IPS-20b (cell line): Measurements from ENCODE around the gene MPC2.

Source experiments
- H3K27ac ChIP-seq: one replicate; pipeline ENCODE4 v1.5.1; 2013; ENCODE audit warnings: low read length
- H3K27me3 ChIP-seq: 2 replicates; pipeline ENCODE4 v1.6.1; 2013; ENCODE audit warnings: mild to moderate bottlenecking, low read length, inconsistent platforms; ENCODE audit not compliant: insufficient read depth
- H3K36me3 ChIP-seq: 2 replicates; pipeline ENCODE4 v1.6.1; 2013; ENCODE audit warnings: low read depth, mild to moderate bottlenecking, inconsistent platforms, low read length, moderate library complexity; ENCODE audit not compliant: insufficient read depth
- H3K4me1 ChIP-seq: 2 replicates; pipeline ENCODE4 v1.6.1; 2013; ENCODE audit warnings: mild to moderate bottlenecking, control low read depth, inconsistent platforms, low read length, moderate library complexity; ENCODE audit not compliant: insufficient read depth
- H3K4me3 ChIP-seq: 2 replicates; pipeline ENCODE4 v1.5.1; 2013; ENCODE audit warnings: mild to moderate bottlenecking, low read length, inconsistent platforms
- H3K9ac ChIP-seq: 2 replicates; pipeline ENCODE4 v1.6.1; 2013; ENCODE audit warnings: low read depth, mild to moderate bottlenecking, inconsistent platforms, low read length, moderate library complexity
- H3K9me3 ChIP-seq: 2 replicates; pipeline ENCODE4 v1.6.1; 2013; ENCODE audit warnings: mild to moderate bottlenecking, low read depth, low read length, inconsistent platforms; ENCODE audit not compliant: insufficient read depth

The MPC2 gene

GRCh38 chr1:167936930-167937708 is at the start of gene MPC2:
MPC2 (minus strand) TSS chr1:167937072; CDS start chr1:167935841, 1,231 bp downstream.
- Histone ChIP-seq H3K9ac (peak within 1 kb of the TSS; percentile 100), H3K4me1 (peaks cover 13% of the 10 kb centered on the region; the same call in 1 of the 2 replicates), H3K36me3 (no peaks in the 10 kb centered on the region), H3K9me3 (no peaks in the 10 kb centered on the region), H3K27me3 (no peaks in the 10 kb centered on the region), H3K27ac (peak within 1 kb of the TSS; percentile 97), H3K4me3 (peak within 1 kb of the TSS; percentile 95)

- H3K9ac ChIP-seq = no peak overlapping the region
- no peak overlapping the region for H3K27ac ChIP-seq
- H3K9me3 ChIP-seq = no peaks in the 10 kb centered on the region
- H3K4me1 ChIP-seq = no peaks in the 10 kb centered on the region
- H3K27me3 ChIP-seq = no peaks in the 10 kb centered on the region
- H3K4me3 ChIP-seq = no peak overlapping the region
- H3K36me3 ChIP-seq = no peaks in the 10 kb centered on the region
These were observed 48.1 kb upstream of the MPC2 start for GRCh38 chr1:167984886-167985489.

- Histone ChIP-seq H3K9ac (no peak overlapping the region), H3K4me1 (no peaks in the 10 kb centered on the region), H3K27me3 (no peaks in the 10 kb centered on the region), H3K9me3 (no peaks in the 10 kb centered on the region), H3K27ac (no peak overlapping the region), H3K36me3 (no peaks in the 10 kb centered on the region), H3K4me3 (no peak overlapping the region)
These were observed 47.0 kb upstream of the MPC2 start for GRCh38 chr1:167983797-167984420.

- Histone ChIP-seq H3K36me3 (peaks cover 6% of the 10 kb centered on the region; the same call in 1 of the 2 replicates), H3K4me3 (no peak overlapping the region), H3K4me1 (no peaks in the 10 kb centered on the region), H3K9ac (no peak overlapping the region), H3K27me3 (no peaks in the 10 kb centered on the region), H3K9me3 (no peaks in the 10 kb centered on the region), H3K27ac (no peak overlapping the region)
These were observed 45.1 kb upstream of the MPC2 start for GRCh38 chr1:167981933-167982332.

GRCh38 chr1:167977245-167977644 is 40.4 kb upstream of the MPC2 start:
- H3K27ac ChIP-seq = no peak overlapping the region
- peaks cover 28% of the 10 kb centered on the region for H3K36me3 ChIP-seq
- no peaks in the 10 kb centered on the region for H3K4me1 ChIP-seq
- no peak overlapping the region for H3K4me3 ChIP-seq
- H3K27me3 ChIP-seq = no peaks in the 10 kb centered on the region
- no peaks in the 10 kb centered on the region for H3K9me3 ChIP-seq
- no peak overlapping the region for H3K9ac ChIP-seq

- Histone ChIP-seq H3K36me3 (peaks cover 31% of the 10 kb centered on the region), H3K9me3 (no peaks in the 10 kb centered on the region), H3K27me3 (no peaks in the 10 kb centered on the region), H3K4me3 (no peak overlapping the region), H3K9ac (no peak overlapping the region), H3K27ac (no peak overlapping the region), H3K4me1 (no peaks in the 10 kb centered on the region)
These were observed 37.8 kb upstream of the MPC2 start for GRCh38 chr1:167974698-167975097.

GRCh38 chr1:167973832-167974231 is 37.0 kb upstream of the MPC2 start:
- no peaks in the 10 kb centered on the region for H3K9me3 ChIP-seq
- no peak overlapping the region for H3K4me3 ChIP-seq
- peaks cover 31% of the 10 kb centered on the region for H3K36me3 ChIP-seq
- H3K9ac ChIP-seq = no peak overlapping the region
- no peaks in the 10 kb centered on the region for H3K4me1 ChIP-seq
- no peak overlapping the region for H3K27ac ChIP-seq
- H3K27me3 ChIP-seq = no peaks in the 10 kb centered on the region

GRCh38 chr1:167968569-167968968 is 31.7 kb upstream of the MPC2 start:
- no peak overlapping the region for H3K27ac ChIP-seq
- H3K36me3 ChIP-seq = peaks cover 18% of the 10 kb centered on the region; the same call in 1 of the 2 replicates
- no peaks in the 10 kb centered on the region for H3K4me1 ChIP-seq

GRCh38 chr1:167966050-167966449 is 29.2 kb upstream of the MPC2 start:
- Histone ChIP-seq H3K9ac (no peak overlapping the region), H3K36me3 (peaks cover 15% of the 10 kb centered on the region; the same call in 1 of the 2 replicates), H3K4me1 (no peaks in the 10 kb centered on the region), H3K27me3 (no peaks in the 10 kb centered on the region), H3K27ac (no peak overlapping the region), H3K4me3 (no peak overlapping the region), H3K9me3 (no peaks in the 10 kb centered on the region)

More at GRCh38 chr1:167968569-167968968, 31.7 kb upstream of the MPC2 start:
- no peaks in the 10 kb centered on the region for H3K27me3 ChIP-seq
- H3K9ac ChIP-seq = no peak overlapping the region
- no peaks in the 10 kb centered on the region for H3K9me3 ChIP-seq
- H3K4me3 ChIP-seq = no peak overlapping the region

GRCh38 chr1:167964646-167965045 is 27.8 kb upstream of the MPC2 start:
- Histone ChIP-seq H3K4me1 (no peaks in the 10 kb centered on the region), H3K9me3 (no peaks in the 10 kb centered on the region), H3K27ac (no peak overlapping the region)

GRCh38 chr1:167957710-167958109 is 20.8 kb upstream of the MPC2 start:
- H3K4me3 ChIP-seq = no peak overlapping the region
- no peak overlapping the region for H3K9ac ChIP-seq
- H3K27ac ChIP-seq = no peak overlapping the region
- H3K4me1 ChIP-seq = no peaks in the 10 kb centered on the region
- H3K9me3 ChIP-seq = no peaks in the 10 kb centered on the region
- H3K36me3 ChIP-seq = peaks cover 28% of the 10 kb centered on the region
- H3K27me3 ChIP-seq = no peaks in the 10 kb centered on the region

More at GRCh38 chr1:167964646-167965045, 27.8 kb upstream of the MPC2 start:
- Histone ChIP-seq H3K36me3 (peaks cover 15% of the 10 kb centered on the region; the same call in 1 of the 2 replicates), H3K9ac (no peak overlapping the region), H3K4me3 (no peak overlapping the region), H3K27me3 (no peaks in the 10 kb centered on the region)
